GM23338 (cell line): Measurements from ENCODE around the gene MRPL44. TPM values are rescaled to one million over a fixed set of nuclear protein-coding genes. Genes with fewer than 3 reads are reported as not detected.
A peak's percentile ranks its signal among the peaks of the same experiment; 100 is the strongest.

Source experiments
- ATAC-seq: fragments of 200-7000 bp; cut with Tn5 transposase; 3 replicates; pipeline ENCODE4 v1.9.1; 2020
- DNase-seq: peaks from one replicate; pipeline ENCODE4 v3.0.0-alpha.2; 2015; ENCODE audit warnings: low spot score
- H2AFZ ChIP-seq: fragments of 200-600 bp; sonication (generic); 2 replicates; pipeline ENCODE4 v1.8.0; 2016; ENCODE audit warnings: antibody characterized with exemption, mild to moderate bottlenecking, moderate library complexity
- H3F3A ChIP-seq: fragments of 200-600 bp; sonication (generic); replicated peaks from 2 replicates; pipeline ENCODE4 v1.8.0; 2017; ENCODE audit warnings: antibody characterized with exemption, mixed run types, low read depth
- H3K27ac ChIP-seq: fragments of 200-600 bp; sonication (generic); 2 replicates; pipeline ENCODE4 v1.6.1; 2016; ENCODE audit warnings: low read depth
- H3K27me3 ChIP-seq: fragments of 200-600 bp; sonication (generic); 2 replicates; pipeline ENCODE4 v1.8.0; 2016; ENCODE audit warnings: mild to moderate bottlenecking, mixed run types, moderate library complexity; ENCODE audit not compliant: insufficient read depth
- H3K36me3 ChIP-seq: fragments of 200-600 bp; sonication (generic); 2 replicates; pipeline ENCODE4 v1.8.0; 2016; ENCODE audit warnings: mild to moderate bottlenecking; ENCODE audit not compliant: insufficient read depth
- H3K4me1 ChIP-seq: fragments of 200-600 bp; sonication (generic); 2 replicates; pipeline ENCODE4 v1.8.0; 2016; ENCODE audit warnings: mild to moderate bottlenecking, moderate library complexity; ENCODE audit not compliant: insufficient read depth
- H3K4me2 ChIP-seq: fragments of 200-600 bp; sonication (generic); 2 replicates; pipeline ENCODE4 v1.7.1; 2017; ENCODE audit warnings: mixed run types
- H3K4me3 ChIP-seq: fragments of 200-600 bp; sonication (generic); 2 replicates; pipeline ENCODE4 v1.6.1; 2016; ENCODE audit warnings: mixed run types
- H3K79me2 ChIP-seq: fragments of 200-600 bp; sonication (generic); replicated peaks from 2 replicates; pipeline ENCODE4 v1.8.0; 2017; ENCODE audit warnings: mild to moderate bottlenecking; ENCODE audit not compliant: insufficient read depth
- H3K9me2 ChIP-seq: fragments of 200-600 bp; sonication (generic); 2 replicates; pipeline ENCODE4 v1.8.0; 2017; ENCODE audit not compliant: insufficient read depth
- H4K20me1 ChIP-seq: fragments of 200-600 bp; sonication (generic); replicated peaks from 2 replicates; pipeline ENCODE4 v1.8.0; 2017; ENCODE audit warnings: mild to moderate bottlenecking; ENCODE audit not compliant: insufficient read depth
- H3K27ac Mint-ChIP-seq: 2 replicates; pipeline ENCODE4 v1.8.0; 2020; ENCODE audit warnings: inconsistent platforms, mild to moderate bottlenecking, moderate library complexity, mixed read lengths
- H3K27me3 Mint-ChIP-seq: 3 replicates; pipeline ENCODE4 v1.8.0; 2022; ENCODE audit warnings: low read depth, mild to moderate bottlenecking, moderate library complexity, mixed read lengths, inconsistent platforms; ENCODE audit not compliant: insufficient read depth, poor library complexity
- H3K36me3 Mint-ChIP-seq: 3 replicates; pipeline ENCODE4 v1.8.0; 2021; ENCODE audit warnings: low read depth, mild to moderate bottlenecking, inconsistent platforms, moderate library complexity, mixed read lengths
- H3K4me1 Mint-ChIP-seq: 3 replicates; pipeline ENCODE4 v1.8.0; 2020; ENCODE audit warnings: mild to moderate bottlenecking, inconsistent platforms, mixed read lengths
- H3K4me3 Mint-ChIP-seq: 3 replicates; pipeline ENCODE4 v1.8.0; 2021; ENCODE audit warnings: moderate library complexity, mild to moderate bottlenecking, inconsistent platforms, mixed read lengths
- H3K9me3 Mint-ChIP-seq: 3 replicates; pipeline ENCODE4 v1.8.0; 2020; ENCODE audit warnings: moderate library complexity, mild to moderate bottlenecking, inconsistent platforms, mixed read lengths
- EZH2 ChIP-seq: fragments of 200-600 bp; sonication (generic); IDR thresholded peaks from one replicate; pipeline ENCODE4 v1.8.0; 2017; ENCODE audit warnings: antibody characterized with exemption, mild to moderate bottlenecking, low read depth; ENCODE audit not compliant: unreplicated experiment
- EZH2phosphoT487 ChIP-seq: fragments of 200-600 bp; sonication (generic); IDR thresholded peaks from one replicate; pipeline ENCODE4 v1.8.1; 2018; ENCODE audit warnings: antibody characterized with exemption; ENCODE audit not compliant: unreplicated experiment
- POLR2AphosphoS5 ChIP-seq: IDR thresholded peaks from 2 replicates; pipeline ENCODE4 v1.6.1; 2016; ENCODE audit warnings: antibody characterized with exemption, low read depth
- STAT1 ChIP-seq: IDR thresholded peaks from one replicate; pipeline ENCODE4 v1.6.1; 2016; ENCODE audit warnings: antibody characterized with exemption; ENCODE audit not compliant: unreplicated experiment
- ZNF114 ChIP-seq: fragments of 250-450 bp; sonication (Bioruptor Pico); IDR thresholded peaks from 2 replicates; pipeline ENCODE4 v1.5.0; 2020; ENCODE audit warnings: mild to moderate bottlenecking, moderate library complexity
- ZNF331 ChIP-seq: fragments of 250-450 bp; sonication (Bioruptor Pico); IDR thresholded peaks from 2 replicates; pipeline ENCODE4 v1.5.0; 2020; ENCODE audit warnings: low read depth, mild to moderate bottlenecking, moderate library complexity
- polyA plus RNA-seq: library from polyadenylated mRNA; unstranded; fragments of >200 nt; fragmentation: Nextera tagmentation; extraction: Ambion mirVana; gene quantifications from 2 replicates; pipeline ENCODE4 v1.2.1, GENCODE V29; 2016
- total RNA-seq: library from RNA; depleted of rRNA; stranded (reverse); fragments of >200 nt; shearing (Covaris generic); gene quantifications from 2 replicates; pipeline ENCODE4 v1.2.3, GENCODE V29; 2014
- TF ChIP-seq, protein P1 (sequence below), 2 experiments: fragments of 200-600 bp in 1 of 2; sonication (generic) in 1 of 2; conservative IDR thresholded peaks; 2 replicates each; pipeline versions ENCODE4 v1.5.1 to v1.6.1; 2016 to 2017; ENCODE audit warnings: antibody characterized with exemption in 2 of 2, low read depth in 2 of 2, mild to moderate bottlenecking in 2 of 2, moderate library complexity in 1 of 2
- TF ChIP-seq, protein P2 (sequence below): IDR thresholded peaks from 2 replicates; pipeline ENCODE4 v1.6.1; 2016; ENCODE audit warnings: antibody characterized with exemption
- TF ChIP-seq, protein P3 (sequence below): fragments of 250-450 bp; sonication (Bioruptor Pico); IDR thresholded peaks from 2 replicates; pipeline ENCODE4 v1.5.0; 2020; ENCODE audit warnings: mild to moderate bottlenecking, moderate library complexity
- TF ChIP-seq, protein P4 (sequence below): IDR thresholded peaks from one replicate; pipeline ENCODE4 v1.6.1; 2018; ENCODE audit warnings: antibody characterized with exemption; ENCODE audit not compliant: unreplicated experiment

MRPL44 gene
- total and polyA plus RNA-seq, 2 experiments from 2014 or later, result 38.4 to 55.8 TPM

DNA sequence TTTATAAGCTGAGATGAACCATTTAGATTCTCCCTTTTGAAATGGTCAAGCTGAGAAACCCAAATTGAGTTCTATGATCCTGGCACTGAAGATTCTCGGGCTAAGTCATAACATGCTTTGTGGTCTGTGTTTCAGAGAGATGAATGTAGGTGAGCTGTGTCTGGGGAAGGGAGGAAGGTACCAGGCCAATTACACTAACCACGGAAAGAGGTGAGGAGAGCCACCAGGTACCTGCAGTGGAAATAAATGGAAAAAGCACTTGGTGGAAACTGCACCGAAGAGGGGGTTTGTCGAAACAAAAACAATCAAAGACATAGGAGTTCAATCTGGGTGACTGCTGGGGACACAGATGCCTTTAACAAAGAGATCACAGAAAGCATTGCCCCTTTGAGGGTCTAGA, 963 bp upstream of the MRPL44 start (continued):
- TF ChIP-seq, protein P1, sequence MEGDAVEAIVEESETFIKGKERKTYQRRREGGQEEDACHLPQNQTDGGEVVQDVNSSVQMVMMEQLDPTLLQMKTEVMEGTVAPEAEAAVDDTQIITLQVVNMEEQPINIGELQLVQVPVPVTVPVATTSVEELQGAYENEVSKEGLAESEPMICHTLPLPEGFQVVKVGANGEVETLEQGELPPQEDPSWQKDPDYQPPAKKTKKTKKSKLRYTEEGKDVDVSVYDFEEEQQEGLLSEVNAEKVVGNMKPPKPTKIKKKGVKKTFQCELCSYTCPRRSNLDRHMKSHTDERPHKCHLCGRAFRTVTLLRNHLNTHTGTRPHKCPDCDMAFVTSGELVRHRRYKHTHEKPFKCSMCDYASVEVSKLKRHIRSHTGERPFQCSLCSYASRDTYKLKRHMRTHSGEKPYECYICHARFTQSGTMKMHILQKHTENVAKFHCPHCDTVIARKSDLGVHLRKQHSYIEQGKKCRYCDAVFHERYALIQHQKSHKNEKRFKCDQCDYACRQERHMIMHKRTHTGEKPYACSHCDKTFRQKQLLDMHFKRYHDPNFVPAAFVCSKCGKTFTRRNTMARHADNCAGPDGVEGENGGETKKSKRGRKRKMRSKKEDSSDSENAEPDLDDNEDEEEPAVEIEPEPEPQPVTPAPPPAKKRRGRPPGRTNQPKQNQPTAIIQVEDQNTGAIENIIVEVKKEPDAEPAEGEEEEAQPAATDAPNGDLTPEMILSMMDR (conservative IDR thresholded peaks at IDR 0.05; ENCODE audit: low read depth in 2 of 2), result no peak
- TF ChIP-seq, protein P2, sequence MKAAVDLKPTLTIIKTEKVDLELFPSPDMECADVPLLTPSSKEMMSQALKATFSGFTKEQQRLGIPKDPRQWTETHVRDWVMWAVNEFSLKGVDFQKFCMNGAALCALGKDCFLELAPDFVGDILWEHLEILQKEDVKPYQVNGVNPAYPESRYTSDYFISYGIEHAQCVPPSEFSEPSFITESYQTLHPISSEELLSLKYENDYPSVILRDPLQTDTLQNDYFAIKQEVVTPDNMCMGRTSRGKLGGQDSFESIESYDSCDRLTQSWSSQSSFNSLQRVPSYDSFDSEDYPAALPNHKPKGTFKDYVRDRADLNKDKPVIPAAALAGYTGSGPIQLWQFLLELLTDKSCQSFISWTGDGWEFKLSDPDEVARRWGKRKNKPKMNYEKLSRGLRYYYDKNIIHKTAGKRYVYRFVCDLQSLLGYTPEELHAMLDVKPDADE, result no peak

DNA sequence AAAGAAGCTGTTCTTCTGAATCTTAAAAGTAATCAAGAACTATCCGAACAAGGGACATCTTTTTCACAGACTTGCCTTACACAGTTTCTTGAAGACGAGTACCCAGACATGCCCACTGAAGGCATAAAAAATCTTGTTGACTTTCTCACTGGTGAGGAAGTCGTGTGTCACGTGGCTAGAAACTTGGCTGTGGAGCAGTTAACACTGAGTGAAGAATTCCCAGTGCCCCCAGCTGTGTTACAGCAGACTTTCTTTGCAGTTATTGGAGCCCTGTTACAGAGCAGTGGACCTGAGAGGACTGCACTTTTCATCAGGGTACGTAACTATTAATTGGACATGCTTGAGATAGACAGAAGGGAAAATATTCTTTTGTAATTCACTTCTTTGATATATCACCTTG, 2.4 kb downstream of the MRPL44 start:
- no peak overlapping the region for H3K4me3 ChIP-seq
- TF ChIP-seq, protein P3, sequence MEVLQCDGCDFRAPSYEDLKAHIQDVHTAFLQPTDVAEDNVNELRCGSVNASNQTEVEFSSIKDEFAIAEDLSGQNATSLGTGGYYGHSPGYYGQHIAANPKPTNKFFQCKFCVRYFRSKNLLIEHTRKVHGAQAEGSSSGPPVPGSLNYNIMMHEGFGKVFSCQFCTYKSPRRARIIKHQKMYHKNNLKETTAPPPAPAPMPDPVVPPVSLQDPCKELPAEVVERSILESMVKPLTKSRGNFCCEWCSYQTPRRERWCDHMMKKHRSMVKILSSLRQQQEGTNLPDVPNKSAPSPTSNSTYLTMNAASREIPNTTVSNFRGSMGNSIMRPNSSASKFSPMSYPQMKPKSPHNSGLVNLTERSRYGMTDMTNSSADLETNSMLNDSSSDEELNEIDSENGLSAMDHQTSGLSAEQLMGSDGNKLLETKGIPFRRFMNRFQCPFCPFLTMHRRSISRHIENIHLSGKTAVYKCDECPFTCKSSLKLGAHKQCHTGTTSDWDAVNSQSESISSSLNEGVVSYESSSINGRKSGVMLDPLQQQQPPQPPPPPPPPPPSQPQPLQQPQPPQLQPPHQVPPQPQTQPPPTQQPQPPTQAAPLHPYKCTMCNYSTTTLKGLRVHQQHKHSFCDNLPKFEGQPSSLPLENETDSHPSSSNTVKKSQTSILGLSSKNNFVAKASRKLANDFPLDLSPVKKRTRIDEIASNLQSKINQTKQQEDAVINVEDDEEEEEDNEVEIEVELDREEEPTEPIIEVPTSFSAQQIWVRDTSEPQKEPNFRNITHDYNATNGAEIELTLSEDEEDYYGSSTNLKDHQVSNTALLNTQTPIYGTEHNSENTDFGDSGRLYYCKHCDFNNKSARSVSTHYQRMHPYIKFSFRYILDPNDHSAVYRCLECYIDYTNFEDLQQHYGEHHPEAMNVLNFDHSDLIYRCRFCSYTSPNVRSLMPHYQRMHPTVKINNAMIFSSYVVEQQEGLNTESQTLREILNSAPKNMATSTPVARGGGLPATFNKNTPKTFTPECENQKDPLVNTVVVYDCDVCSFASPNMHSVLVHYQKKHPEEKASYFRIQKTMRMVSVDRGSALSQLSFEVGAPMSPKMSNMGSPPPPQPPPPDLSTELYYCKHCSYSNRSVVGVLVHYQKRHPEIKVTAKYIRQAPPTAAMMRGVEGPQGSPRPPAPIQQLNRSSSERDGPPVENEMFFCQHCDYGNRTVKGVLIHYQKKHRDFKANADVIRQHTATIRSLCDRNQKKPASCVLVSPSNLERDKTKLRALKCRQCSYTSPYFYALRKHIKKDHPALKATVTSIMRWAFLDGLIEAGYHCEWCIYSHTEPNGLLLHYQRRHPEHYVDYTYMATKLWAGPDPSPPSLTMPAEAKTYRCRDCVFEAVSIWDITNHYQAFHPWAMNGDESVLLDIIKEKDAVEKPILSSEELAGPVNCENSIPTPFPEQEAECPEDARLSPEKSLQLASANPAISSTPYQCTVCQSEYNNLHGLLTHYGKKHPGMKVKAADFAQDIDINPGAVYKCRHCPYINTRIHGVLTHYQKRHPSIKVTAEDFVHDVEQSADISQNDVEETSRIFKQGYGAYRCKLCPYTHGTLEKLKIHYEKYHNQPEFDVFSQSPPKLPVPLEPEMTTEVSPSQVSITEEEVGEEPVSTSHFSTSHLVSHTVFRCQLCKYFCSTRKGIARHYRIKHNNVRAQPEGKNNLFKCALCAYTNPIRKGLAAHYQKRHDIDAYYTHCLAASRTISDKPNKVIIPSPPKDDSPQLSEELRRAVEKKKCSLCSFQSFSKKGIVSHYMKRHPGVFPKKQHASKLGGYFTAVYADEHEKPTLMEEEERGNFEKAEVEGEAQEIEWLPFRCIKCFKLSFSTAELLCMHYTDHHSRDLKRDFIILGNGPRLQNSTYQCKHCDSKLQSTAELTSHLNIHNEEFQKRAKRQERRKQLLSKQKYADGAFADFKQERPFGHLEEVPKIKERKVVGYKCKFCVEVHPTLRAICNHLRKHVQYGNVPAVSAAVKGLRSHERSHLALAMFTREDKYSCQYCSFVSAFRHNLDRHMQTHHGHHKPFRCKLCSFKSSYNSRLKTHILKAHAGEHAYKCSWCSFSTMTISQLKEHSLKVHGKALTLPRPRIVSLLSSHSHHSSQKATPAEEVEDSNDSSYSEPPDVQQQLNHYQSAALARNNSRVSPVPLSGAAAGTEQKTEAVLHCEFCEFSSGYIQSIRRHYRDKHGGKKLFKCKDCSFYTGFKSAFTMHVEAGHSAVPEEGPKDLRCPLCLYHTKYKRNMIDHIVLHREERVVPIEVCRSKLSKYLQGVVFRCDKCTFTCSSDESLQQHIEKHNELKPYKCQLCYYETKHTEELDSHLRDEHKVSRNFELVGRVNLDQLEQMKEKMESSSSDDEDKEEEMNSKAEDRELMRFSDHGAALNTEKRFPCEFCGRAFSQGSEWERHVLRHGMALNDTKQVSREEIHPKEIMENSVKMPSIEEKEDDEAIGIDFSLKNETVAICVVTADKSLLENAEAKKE (CRISPR knock-in tag), result no peak
- TF ChIP-seq, protein P4, sequence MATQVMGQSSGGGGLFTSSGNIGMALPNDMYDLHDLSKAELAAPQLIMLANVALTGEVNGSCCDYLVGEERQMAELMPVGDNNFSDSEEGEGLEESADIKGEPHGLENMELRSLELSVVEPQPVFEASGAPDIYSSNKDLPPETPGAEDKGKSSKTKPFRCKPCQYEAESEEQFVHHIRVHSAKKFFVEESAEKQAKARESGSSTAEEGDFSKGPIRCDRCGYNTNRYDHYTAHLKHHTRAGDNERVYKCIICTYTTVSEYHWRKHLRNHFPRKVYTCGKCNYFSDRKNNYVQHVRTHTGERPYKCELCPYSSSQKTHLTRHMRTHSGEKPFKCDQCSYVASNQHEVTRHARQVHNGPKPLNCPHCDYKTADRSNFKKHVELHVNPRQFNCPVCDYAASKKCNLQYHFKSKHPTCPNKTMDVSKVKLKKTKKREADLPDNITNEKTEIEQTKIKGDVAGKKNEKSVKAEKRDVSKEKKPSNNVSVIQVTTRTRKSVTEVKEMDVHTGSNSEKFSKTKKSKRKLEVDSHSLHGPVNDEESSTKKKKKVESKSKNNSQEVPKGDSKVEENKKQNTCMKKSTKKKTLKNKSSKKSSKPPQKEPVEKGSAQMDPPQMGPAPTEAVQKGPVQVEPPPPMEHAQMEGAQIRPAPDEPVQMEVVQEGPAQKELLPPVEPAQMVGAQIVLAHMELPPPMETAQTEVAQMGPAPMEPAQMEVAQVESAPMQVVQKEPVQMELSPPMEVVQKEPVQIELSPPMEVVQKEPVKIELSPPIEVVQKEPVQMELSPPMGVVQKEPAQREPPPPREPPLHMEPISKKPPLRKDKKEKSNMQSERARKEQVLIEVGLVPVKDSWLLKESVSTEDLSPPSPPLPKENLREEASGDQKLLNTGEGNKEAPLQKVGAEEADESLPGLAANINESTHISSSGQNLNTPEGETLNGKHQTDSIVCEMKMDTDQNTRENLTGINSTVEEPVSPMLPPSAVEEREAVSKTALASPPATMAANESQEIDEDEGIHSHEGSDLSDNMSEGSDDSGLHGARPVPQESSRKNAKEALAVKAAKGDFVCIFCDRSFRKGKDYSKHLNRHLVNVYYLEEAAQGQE, result no peak
- TF ChIP-seq STAT1, result no peak
- no peak for TF ChIP-seq ZNF331 (CRISPR knock-in tag)
- TF ChIP-seq, protein P2, result no peak
- no peak for TF ChIP-seq POLR2AphosphoS5
- TF ChIP-seq EZH2, result no peak
- TF ChIP-seq ZNF114 (CRISPR knock-in tag), result no peak
- no peak for TF ChIP-seq EZH2phosphoT487

More for the DNA sequence above, 2.4 kb downstream of the MRPL44 start:
- no peak for ATAC-seq
- peaks cover 72% of the 10 kb centered on the region for H3K79me2 ChIP-seq
- no peak overlapping the region for H3K27ac ChIP-seq
- peaks cover 39% of the 10 kb centered on the region for H3K4me1 ChIP-seq
- no peaks in the 10 kb centered on the region for H3K27me3 ChIP-seq
- Mint-ChIP-seq H3K36me3 (peaks cover 32% of the 10 kb centered on the region), H3K4me1 (peaks cover 28% of the 10 kb centered on the region), H3K9me3 (no peaks in the 10 kb centered on the region), H3K4me3 (no peak overlapping the region), H3K27me3 (peaks cover 4% of the 10 kb centered on the region), H3K27ac (no peak overlapping the region)
- H2AFZ ChIP-seq, result no peak overlapping the region
- no peak for DNase-seq
- peaks cover 17% of the 10 kb centered on the region; the same call in 1 of the 2 replicates for H3K36me3 ChIP-seq
- no peaks in the 10 kb centered on the region for H3K9me2 ChIP-seq
- H3F3A ChIP-seq, result no peaks in the 10 kb centered on the region
- peak overlapping the region; percentile 86 for H3K4me2 ChIP-seq
- H4K20me1 ChIP-seq, result peaks cover 33% of the 10 kb centered on the region; the same call in 1 of the 2 replicates
